Muscle of leg (tissue), 11 donors: ENCODE data around the gene CAMK2D. TPM values are rescaled to one million over a fixed set of nuclear protein-coding genes. Genes with fewer than 3 reads are reported as not detected.

ENCODE experiments used
- DNase-seq: peaks from one replicate; pipeline ENCODE4 v3.0.0; 2013
- H3K27ac ChIP-seq: one replicate; pipeline ENCODE4 v1.5.1; 2013; ENCODE audit warnings: mild to moderate bottlenecking, low read length, control low read depth
- H3K27me3 ChIP-seq: one replicate; pipeline ENCODE4 v1.6.1; 2013; ENCODE audit warnings: low read length; ENCODE audit not compliant: control insufficient read depth, insufficient read depth
- H3K36me3 ChIP-seq: one replicate; pipeline ENCODE4 v1.6.1; 2013; ENCODE audit warnings: low read length; ENCODE audit not compliant: control insufficient read depth, insufficient read depth
- H3K4me1 ChIP-seq: one replicate; pipeline ENCODE4 v1.6.1; 2013; ENCODE audit warnings: low read length; ENCODE audit not compliant: control insufficient read depth, insufficient read depth
- H3K4me3 ChIP-seq: one replicate; pipeline ENCODE4 v1.5.1; 2013; ENCODE audit warnings: low read length, control low read depth
- H3K9me3 ChIP-seq: replicated peaks from 2 replicates; pipeline ENCODE4 v1.6.1; 2013; ENCODE audit warnings: low read depth, low read length; ENCODE audit not compliant: control insufficient read depth
- WGBS: methylation state at CpG from one replicate; pipeline ENCODE4 v1.1.5; 2013; ENCODE audit warnings: missing lambda C conversion rate; ENCODE audit not compliant: insufficient coverage; 5-methylcytosine and 5-hydroxymethylcytosine counted together
- polyA plus RNA-seq, 8 donors: library from polyadenylated mRNA; unstranded; fragments of 120-200 nt; gene quantifications; one replicate each; pipeline versions ENCODE4 v1.2.1 to v1.2.3, GENCODE V29; 2013; ENCODE audit warnings: inconsistent platforms in 1 of 8, low replicate concordance in 1 of 8; ENCODE audit not compliant: insufficient read length in 8 of 8, insufficient read depth in 1 of 8
- total RNA-seq: library from RNA; stranded (reverse); fragments of 120-200 nt; gene quantifications from one replicate; pipeline ENCODE4 v1.2.4, GENCODE V29; 2013

Gene CAMK2D
- total and polyA plus RNA-seq, 9 donors, result 115 to 183 (median 150) TPM

DNA sequence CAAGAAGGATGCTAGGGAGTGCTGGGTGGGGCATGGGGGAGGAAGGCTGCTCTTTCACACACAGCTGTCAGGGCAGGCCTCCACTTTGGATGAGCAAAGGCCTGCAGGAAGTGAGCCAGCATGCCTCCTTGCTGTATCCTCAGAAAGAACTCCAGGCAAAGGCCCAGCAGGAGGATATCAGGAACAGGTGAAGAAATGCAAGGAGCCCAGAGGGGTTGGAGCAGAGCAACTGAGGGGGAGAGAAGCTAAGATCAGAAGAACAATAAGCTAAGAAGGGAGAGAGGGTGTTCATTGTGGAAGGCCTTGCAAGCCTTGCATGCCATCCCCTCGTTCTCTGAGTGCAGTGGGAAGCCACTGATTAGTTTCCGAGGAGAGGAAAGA, 115.1 kb downstream of the CAMK2D start:
- WGBS, result 56% methylated on average over 1 of the region's 2 CpGs
- Histone ChIP-seq H3K4me3 (no peak overlapping the region), H3K4me1 (peaks cover 4% of the 10 kb centered on the region), H3K27ac (no peak overlapping the region), H3K9me3 (no peaks in the 10 kb centered on the region), H3K36me3 (no peaks in the 10 kb centered on the region), H3K27me3 (no peaks in the 10 kb centered on the region)
- no peak for DNase-seq

DNA sequence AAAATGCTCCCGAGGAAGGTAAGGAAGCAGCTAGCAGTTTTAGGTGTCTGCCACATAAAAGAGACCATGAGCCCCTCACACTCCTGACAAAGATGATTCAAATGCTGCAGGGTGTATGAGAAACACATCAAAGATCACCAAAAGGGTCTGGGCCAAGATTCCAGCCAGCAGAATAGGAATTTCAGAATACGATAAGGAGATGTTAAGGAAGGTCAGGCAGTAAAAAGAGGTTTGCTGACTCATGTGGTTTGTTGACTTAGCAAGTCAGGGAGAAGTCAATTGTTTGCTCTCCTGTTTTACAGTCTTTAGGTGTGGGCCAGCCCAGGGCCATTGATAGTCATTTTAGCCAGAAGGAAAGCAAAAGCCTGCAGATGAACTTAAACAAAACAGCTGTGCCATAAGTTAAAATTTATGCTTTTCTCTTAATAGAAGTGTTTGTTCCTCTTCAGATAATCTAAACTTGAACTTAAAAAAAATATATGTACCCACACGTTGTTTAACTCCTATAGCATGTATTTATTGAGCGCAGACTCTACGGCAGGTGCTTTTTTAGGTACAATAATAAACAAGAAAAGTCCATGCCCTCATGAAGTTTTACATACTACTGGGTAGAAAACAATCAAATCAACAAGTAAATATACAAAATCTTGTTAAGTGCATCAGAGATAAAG, 115.6 kb downstream of the CAMK2D start:
- no peak overlapping the region for H3K27ac ChIP-seq
- H3K4me3 ChIP-seq, result no peak overlapping the region
- no peak for DNase-seq
- WGBS, result 71% methylated on average over 2 of the region's 5 CpGs
- no peaks in the 10 kb centered on the region for H3K36me3 ChIP-seq
- peaks cover 4% of the 10 kb centered on the region for H3K4me1 ChIP-seq
- H3K9me3 ChIP-seq, result no peaks in the 10 kb centered on the region
- H3K27me3 ChIP-seq, result no peaks in the 10 kb centered on the region

DNA sequence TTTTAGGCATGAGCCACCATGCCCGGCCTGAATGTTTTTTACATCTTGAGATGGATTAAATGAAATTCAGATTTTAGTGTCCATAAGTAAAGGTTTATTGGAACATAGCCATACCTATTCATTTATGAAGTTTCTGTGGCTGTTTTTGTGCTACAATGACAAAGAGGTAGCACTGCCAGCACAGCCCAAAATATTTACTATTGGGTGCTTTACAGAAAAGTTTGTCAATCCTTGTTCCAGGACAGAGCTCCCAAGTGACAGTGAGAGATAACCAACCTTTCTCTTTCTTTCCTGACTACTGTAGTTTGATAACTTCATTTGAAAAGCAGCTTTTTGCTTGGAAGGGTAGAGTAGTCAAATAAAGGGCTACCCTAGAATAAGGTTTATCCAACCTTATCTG, 116.2 kb downstream of the CAMK2D start:
- no peak for DNase-seq
- no CpG with 5 or more reads among the region's 1 CpG for WGBS
- Histone ChIP-seq H3K27me3 (no peaks in the 10 kb centered on the region), H3K4me3 (no peak overlapping the region), H3K27ac (no peak overlapping the region), H3K4me1 (peaks cover 4% of the 10 kb centered on the region), H3K9me3 (no peaks in the 10 kb centered on the region), H3K36me3 (no peaks in the 10 kb centered on the region)

DNA sequence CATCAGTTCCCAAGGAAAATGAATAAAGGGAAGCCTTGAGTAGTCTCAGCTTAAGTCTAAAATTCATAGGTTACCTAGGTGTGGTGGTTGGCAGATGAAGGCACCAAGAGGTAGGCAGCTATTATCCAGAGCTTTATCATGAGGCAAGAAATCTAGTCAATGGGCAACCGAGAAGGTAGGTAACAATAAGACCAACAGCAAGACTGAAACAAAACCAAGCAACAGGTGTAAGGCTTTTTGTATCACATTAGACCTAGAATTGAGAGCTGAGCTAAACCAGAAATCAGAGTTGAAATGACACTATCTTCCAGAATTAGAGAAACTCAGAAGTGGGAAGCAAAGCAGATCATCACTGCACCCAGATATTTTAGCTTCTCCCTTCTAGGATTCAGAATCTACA, 117.1 kb downstream of the CAMK2D start:
- Histone ChIP-seq H3K4me1 (peaks cover 4% of the 10 kb centered on the region), H3K4me3 (no peak overlapping the region), H3K27ac (no peak overlapping the region), H3K27me3 (no peaks in the 10 kb centered on the region), H3K9me3 (no peaks in the 10 kb centered on the region), H3K36me3 (no peaks in the 10 kb centered on the region)
- WGBS, result no CpG with 5 or more reads among the region's 1 CpG
- DNase-seq, result no peak

DNA sequence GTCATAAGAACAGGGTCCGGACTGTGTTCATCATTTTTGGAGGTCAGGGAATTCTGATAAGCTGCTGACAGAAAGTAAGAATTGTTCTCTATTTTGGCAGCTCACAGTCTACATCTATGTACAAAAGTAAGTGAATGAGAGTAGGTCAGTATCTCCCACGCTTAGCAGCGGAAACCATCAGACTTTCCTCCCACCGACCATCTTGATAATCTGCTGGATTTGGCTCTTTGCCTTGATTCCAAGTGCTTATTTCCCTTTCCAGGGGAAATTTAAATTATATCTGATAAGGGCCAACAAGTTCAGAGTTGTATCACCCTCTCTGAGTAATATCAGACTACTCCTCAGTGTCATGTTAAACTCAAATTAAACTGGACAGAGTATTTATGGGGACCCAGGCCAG, 118.0 kb downstream of the CAMK2D start:
- Histone ChIP-seq H3K27ac (no peak overlapping the region), H3K36me3 (no peaks in the 10 kb centered on the region)

DNA sequence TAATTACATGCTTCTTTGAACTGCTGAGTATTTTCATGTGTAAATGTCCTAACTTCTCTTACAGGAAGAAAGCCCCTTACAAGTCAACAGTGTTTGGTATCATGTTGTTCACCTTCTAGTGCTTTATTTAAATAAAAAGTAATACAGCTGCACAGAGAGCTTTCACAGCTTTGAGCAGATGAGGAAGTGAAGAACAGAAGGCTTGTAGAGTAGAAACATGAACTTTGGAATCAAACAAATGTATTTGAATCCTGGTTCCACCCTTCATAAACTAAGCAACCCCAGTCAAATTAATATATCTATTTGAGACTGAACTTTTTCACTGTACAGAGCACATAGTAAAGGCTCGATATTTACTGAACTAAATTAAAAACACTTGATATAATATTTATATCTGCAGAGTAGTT, 120.5 kb downstream of the CAMK2D start:
- H3K4me3 ChIP-seq, result no peak overlapping the region
- no CpG with 5 or more reads among the region's 1 CpG for WGBS
- peaks cover 5% of the 10 kb centered on the region for H3K4me1 ChIP-seq
- no peak for DNase-seq
- no peak overlapping the region for H3K27ac ChIP-seq
- no peaks in the 10 kb centered on the region for H3K36me3 ChIP-seq
- no peaks in the 10 kb centered on the region for H3K27me3 ChIP-seq
- no peaks in the 10 kb centered on the region for H3K9me3 ChIP-seq

More for the DNA sequence above, 118.0 kb downstream of the CAMK2D start:
- no peaks in the 10 kb centered on the region for H3K9me3 ChIP-seq
- WGBS, result no CpG with 5 or more reads among the region's 4 CpGs
- peaks cover 4% of the 10 kb centered on the region for H3K4me1 ChIP-seq
- no peak for DNase-seq
- no peak overlapping the region for H3K4me3 ChIP-seq
- no peaks in the 10 kb centered on the region for H3K27me3 ChIP-seq

DNA sequence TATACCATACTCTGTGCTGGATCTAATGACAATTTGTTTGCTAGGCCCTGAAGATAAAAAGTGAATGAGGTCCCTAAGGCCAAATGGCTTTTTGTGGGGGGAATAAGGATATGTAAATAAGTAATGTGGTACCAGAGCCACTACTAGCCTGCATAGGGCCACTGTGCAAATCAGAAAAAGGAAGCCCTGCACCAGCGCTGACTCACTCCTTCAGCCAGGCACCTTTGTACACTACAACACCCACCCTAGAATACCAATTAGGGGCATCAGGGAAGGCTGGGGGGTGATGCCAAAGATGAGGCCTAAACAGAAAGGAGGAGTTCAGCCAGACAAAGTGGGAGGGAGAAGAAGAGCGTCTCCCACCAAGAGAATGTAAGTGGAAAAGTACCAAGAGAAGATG, 122.2 kb downstream of the CAMK2D start:
- no peak overlapping the region for H3K4me3 ChIP-seq
- no peak overlapping the region for H3K27ac ChIP-seq
- peaks cover 5% of the 10 kb centered on the region for H3K4me1 ChIP-seq
- H3K9me3 ChIP-seq, result no peaks in the 10 kb centered on the region
- no peaks in the 10 kb centered on the region for H3K27me3 ChIP-seq
- H3K36me3 ChIP-seq, result no peaks in the 10 kb centered on the region
- WGBS, result 86% methylated on average over 1 of the region's 2 CpGs
- no peak for DNase-seq

DNA sequence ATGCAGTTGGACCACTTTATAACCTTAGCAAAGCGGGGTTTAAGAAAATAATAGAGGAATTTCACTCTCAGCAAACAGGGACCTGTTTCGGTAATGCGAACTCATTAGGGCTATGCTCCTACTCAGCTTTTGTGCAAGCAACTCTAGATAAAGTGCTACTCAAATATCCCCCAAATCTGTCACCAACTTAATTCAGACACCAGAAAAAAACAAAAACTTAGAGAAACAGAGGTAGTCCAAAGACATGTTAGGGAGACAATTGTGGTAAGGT, 123.0 kb downstream of the CAMK2D start:
- H3K36me3 ChIP-seq, result no peaks in the 10 kb centered on the region
- no peaks in the 10 kb centered on the region for H3K27me3 ChIP-seq
- peaks cover 5% of the 10 kb centered on the region for H3K4me1 ChIP-seq
- DNase-seq, result no peak
- WGBS, result no CpG with 5 or more reads among the region's 3 CpGs
- H3K27ac ChIP-seq, result no peak overlapping the region
- H3K4me3 ChIP-seq, result no peak overlapping the region
- H3K9me3 ChIP-seq, result no peaks in the 10 kb centered on the region

DNA sequence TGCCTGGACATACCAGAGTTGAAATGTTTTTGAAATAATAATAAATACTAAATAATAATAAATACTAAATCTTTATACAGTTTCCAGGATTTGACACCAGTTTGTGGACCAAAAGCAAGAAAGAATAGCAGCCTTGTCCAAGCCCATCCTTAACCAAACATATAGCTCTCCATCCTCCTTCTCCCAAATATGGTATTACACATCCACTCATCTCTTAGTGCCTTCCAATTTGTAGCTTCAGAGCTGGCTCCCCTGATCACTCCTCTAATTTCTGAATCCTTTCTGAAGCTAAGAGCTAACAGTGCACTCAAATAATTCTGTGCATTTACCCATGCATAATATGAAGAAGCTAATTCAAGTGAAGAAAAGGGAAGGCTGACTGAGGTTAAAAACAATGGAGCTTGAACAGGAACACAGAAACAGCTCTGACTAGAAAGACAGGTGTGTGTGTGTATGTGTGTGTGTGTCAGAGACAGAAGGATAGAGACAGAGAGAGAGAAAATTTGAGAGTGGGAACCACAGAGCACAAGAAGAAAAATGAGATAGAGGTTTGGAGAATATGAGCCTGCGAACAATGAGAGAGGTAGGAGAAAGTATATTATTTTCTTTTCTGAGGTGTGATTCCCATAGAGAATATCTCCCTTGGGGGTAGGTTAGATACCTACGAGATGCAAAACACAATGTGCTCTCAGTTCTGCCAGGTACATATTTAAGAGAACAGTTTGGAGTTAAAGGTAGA, 123.5 kb downstream of the CAMK2D start:
- no peak for DNase-seq
- Histone ChIP-seq H3K9me3 (no peaks in the 10 kb centered on the region), H3K4me1 (peaks cover 5% of the 10 kb centered on the region), H3K27me3 (no peaks in the 10 kb centered on the region), H3K4me3 (no peak overlapping the region), H3K27ac (no peak overlapping the region), H3K36me3 (no peaks in the 10 kb centered on the region)
- WGBS, result 100% methylated on average over 1 of the region's 2 CpGs

DNA sequence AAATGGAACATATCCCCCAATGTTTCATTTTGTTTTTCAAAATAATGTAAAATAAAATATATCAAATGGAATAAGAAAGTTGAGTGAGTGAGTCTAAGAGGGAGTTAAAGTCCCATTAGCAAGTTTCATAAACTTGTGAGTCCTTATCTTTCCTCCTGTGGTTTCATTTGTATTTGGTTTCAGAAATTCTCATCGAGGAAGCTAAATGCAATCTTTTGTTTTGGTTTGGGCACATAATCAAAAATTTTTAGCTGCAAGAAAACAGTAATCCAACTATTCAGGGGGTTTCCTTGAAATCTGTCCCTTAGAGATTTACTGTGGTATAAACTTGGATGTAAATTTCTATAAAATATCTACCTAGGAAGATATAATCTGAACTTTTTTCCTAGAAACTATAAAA, 124.2 kb downstream of the CAMK2D start:
- no peak overlapping the region for H3K4me3 ChIP-seq
- DNase-seq, result no peak
- no peaks in the 10 kb centered on the region for H3K36me3 ChIP-seq
- no peaks in the 10 kb centered on the region for H3K27me3 ChIP-seq
- peaks cover 5% of the 10 kb centered on the region for H3K4me1 ChIP-seq
- no peak overlapping the region for H3K27ac ChIP-seq
- no CpG with 5 or more reads among the region's 1 CpG for WGBS
- H3K9me3 ChIP-seq, result no peaks in the 10 kb centered on the region

DNA sequence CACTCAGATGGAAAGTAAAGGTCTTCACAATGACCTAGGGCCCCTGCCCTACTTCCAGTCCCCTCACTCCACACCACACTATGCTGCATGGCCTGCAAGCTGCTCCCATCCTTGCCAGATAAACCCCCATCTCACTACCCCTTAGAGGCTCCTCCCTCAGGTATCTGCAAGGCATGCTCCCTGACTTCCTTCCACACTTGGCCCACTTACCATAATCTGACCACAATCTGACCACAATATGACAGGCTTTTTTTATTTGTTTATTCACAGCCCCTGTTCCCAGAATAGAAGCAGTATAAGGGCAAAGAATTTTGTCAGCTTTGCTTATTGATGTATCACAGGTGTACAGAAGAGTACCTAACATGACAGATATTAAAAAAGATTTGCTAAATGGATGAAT, 124.7 kb downstream of the CAMK2D start:
- DNase-seq, result no peak

More for the DNA sequence above, 124.7 kb downstream of the CAMK2D start:
- H3K4me3 ChIP-seq, result no peak overlapping the region
- no peak overlapping the region for H3K27ac ChIP-seq
- H3K4me1 ChIP-seq, result peaks cover 5% of the 10 kb centered on the region
- no peaks in the 10 kb centered on the region for H3K9me3 ChIP-seq
- no peaks in the 10 kb centered on the region for H3K36me3 ChIP-seq
- no peaks in the 10 kb centered on the region for H3K27me3 ChIP-seq
